ENCODE data around the gene DAND5.

The DAND5 gene

GRCh38 chr19:13008926-13009787 lies 39.8 kb downstream of the DAND5 start:
- no peak for DNase-seq (ENCODE audit: low spot score)

- no peak for DNase-seq (ENCODE audit: low spot score)
Measured at GRCh38 chr19:13010038-13010991, 40.9 kb downstream of the DAND5 start.

DNA sequence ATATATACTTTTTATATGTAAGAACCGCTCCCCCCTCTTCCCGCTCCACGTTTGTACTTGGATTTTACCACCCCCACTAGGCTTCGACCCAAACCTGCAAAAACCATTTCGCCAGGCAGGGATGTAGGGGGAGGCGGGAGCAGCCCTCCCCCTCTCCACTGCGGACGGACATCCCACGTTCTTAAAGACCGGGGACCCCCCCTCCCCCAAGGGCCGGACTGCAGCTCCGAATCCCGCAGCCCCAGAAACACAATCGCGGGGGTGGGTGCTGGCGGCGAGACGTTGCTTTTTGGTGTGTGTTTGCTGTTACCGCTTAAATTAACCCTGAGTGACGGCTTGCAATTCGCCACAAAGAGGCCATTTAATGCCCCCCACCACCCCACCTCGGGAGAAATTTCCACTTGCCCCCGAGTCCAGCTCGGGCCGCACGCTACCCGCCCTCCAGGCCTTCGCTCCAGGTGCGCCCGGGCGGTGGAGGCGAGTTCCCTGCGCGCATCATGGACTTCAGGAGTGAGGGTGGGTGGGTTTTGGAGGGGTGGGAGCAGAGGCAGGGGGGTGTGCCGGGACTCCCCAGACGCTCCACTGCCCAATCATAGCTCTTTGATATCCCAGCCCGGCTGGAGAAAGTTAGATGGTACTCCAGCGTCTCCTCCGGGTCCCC lies 41.7 kb downstream of the DAND5 start:
- no peak for DNase-seq (ENCODE audit: low spot score)

DNA sequence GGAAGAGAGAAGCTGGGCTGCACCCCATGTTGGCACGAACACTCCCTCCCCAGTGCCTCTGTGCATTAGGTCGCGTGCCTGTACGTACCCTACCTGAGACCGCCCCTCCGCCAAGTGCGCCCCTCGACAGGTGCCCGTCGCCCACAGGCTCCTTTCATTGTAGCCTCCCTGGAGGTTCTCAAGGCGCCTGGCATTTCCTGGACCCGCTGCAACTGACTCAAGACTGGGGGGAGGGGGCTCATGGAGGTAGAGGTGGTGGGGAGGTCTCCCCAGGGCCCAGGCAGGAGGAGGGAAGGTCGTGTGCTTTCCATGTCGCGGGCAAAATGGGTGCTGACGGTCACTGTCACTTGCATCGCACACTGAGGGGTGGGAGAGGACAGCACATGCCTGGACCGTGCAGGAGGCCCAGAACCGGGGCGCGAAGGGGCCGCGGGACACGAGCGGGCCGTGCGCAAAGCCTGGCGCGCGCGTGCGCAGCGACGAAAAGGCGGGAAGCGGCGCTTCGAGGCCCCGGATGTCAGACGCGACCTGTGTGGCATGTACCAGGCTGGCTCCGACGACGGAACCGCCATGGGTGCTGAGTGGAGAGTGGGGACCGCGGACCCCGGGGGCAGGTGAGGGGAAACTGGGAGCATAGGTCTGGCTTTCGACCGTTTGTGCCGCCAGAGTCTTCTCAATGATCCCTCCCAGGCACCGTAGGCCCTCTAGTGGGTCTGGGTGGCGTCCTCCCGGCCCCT lies 42.4 kb downstream of the DAND5 start:
- DNase-seq (ENCODE audit: low spot score): no peak

- DNase-seq (ENCODE audit: low spot score): no peak
Measured at GRCh38 chr19:13012390-13012689, 43.0 kb downstream of the DAND5 start.

DNA sequence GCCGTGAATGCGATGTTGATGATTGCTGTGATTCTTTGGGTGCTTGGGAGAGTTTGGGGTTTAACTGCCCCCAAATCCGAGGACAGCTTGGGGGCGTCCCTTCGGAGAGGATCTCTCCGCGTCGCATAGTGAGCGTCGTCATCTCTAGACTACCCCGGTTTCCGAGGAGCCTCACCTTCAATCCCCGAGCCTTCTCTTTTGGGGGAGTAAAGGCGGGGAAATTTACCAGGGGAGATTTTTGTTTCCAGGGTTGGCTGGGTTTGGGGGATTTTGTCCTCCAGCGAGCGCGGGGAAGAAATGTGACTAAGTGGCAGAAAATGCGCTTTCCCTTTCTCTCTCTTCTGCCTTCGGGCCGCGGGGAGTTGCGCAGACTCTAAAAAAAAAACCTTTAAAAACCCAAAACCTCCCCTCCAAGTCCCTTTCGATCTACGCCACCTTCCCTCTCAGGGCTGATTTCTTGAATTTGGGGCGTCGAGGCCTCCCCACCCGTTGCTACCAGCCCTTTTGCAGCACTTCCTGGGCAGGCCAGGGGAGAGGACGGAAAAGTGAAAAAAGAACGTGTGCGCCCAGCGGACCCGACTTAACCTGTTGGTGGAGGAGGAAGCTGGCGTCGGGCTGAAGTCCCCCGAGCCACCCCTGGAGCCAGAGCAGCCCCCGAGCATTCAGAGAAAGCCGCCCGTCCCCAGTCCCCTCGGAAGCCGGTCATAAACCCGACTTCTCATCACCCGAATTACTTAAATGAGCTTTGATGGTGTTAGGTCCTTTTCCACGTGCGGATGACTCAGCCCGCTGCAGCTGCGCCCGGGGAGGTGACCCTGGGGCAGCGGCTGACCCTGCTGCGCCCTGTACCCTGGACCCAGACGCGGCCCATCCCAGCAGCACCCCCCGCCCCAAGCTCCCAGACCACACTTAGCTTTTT lies 43.6 kb downstream of the DAND5 start:
- DNase-seq (ENCODE audit: low spot score): no peak

DNA sequence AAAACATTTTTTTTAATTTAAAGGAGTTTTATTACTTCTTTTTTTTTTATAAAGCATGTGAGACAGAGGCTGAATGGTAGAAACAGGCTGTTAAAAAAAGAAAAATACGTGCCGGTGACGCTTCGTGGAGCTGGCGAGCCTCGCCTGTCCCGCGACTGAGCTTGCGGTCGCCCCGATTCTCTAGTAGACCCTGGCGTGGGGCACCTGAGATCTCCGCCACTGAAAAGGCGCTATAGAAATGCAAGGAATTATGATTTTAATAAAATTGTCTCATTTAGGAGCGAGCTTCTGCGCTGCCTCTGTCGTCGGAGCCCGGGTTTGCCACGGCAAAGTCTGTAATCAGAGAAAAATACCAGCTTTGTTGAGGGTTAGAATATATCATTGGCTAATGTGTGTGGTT lies 44.3 kb downstream of the DAND5 start:
- no peak for DNase-seq (ENCODE audit: low spot score)

- DNase-seq (ENCODE audit: low spot score): no peak
Measured at GRCh38 chr19:13014101-13014920, 44.9 kb downstream of the DAND5 start.

DNA sequence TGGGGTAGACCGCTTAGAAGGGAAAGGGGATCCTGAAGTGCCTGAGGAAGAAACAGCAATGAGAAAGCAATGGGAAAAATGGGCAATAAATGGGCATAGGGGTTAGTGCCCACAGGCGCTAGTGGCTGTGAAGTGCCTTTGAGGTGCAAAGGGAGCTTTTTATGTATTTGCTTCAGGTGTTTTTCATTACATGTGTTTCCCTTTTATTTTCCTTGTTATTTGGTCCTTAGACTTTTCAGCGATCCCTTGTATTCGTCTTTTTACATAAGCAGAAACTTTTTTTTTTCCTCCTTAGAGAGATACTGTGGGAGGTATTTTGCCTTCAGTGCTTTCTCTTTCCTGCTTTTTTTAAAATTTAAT lies 45.5 kb downstream of the DAND5 start:
- DNase-seq (ENCODE audit: low spot score): no peak

DNA sequence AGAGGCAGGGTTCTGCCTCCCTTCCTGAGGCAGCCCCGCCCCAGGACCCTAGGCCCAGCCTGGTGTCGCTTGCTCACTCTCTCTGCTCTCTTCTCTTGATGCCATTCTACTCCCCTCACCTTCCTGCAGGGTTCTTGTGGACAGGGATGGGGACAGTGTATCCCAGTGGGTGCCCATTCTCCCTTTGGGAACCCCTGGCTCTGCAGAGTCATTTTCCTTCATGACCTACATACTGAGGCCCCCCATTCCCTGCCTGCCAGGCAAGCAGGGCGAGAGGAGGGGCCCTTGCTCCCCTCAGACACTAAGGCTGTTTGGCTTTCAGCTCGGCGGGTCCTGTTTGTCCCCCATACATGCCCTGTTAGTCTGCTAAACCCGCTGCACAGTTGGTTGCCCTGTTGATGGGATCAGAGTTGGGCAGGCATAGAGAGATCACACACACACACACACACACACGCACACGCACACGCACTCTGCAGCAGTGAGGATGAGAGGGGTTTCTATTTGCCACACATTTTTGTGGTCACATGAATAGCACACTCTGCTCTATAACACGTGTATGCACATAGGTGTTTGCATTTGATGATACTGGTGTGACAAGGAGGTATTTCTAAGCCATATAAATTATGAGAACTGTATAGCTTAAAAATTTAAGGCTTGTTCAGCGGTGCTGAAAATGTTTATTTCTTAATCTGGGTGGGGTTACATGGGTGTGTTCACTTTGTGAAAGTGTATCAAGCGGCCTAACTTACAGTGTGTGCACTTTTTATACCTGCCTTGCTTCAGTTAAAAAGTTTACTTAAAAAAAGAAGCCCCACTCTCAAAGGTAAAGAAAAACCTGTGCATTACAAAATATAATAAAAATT lies 46.2 kb downstream of the DAND5 start:
- no peak for DNase-seq (ENCODE audit: low spot score)

DNA sequence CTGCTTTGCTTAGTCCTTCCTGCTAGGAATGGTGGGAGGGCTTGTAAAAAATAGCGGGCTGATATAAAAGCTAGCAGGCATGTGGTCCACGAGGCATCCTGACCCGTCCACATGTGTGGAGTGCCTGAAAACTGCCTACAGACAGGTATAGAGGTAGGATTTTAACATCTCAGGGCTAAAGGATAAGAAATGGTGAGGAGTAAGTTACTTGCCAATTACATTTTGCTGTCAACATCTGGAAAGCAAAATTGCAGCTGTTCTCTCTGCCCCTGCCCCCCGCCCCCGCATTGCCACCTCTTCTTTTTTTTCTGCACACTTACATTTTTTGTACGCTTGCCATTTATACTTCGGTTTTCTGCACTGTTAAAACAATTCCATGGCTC lies 46.9 kb downstream of the DAND5 start:
- no peak for DNase-seq (ENCODE audit: low spot score)

- DNase-seq (ENCODE audit: low spot score): no peak
Measured at GRCh38 chr19:13016628-13017305, 47.4 kb downstream of the DAND5 start.

DNA sequence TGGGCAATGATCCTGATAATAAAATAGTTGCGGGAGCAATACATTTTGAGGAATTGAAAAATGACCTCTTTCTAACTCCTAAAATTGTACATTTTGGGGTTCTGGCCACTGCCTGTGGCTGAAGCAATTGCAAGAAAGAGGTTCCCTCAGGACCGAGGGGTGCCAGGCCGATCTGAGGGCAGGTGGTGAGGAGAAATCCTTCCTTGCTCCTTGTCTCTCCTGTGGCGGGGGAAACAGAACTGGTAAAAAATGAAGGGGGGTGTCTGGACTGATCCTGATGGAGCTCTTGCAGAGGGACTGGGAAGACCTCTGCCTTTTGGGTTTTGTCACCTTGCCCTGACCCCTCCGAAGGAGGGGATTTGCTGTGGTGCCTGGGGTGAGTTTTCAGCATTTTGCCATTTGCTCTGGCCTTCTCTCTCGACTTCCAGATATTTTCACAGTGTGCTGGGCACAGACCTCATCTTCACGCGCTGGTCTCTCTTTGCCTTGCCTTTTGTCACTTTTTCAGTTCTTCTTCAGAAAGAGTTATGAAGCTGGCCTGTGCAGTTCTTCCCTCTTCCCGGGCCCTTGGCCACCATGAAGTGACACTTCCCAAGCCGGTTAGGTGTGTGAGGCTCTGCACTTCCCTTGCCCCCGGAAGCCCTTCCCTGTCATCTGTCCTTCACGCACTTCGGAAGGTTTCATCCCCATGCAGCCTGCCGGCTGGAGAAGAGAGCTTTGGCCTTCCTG lies 48.1 kb downstream of the DAND5 start:
- no peak for DNase-seq (ENCODE audit: low spot score)

- DNase-seq (ENCODE audit: low spot score): no peak
Measured at GRCh38 chr19:13018035-13018914, 48.9 kb downstream of the DAND5 start.

GRCh38 chr19:13019332-13019731 lies 50.0 kb downstream of the DAND5 start:
- no peak for DNase-seq (ENCODE audit: low spot score)

DNA sequence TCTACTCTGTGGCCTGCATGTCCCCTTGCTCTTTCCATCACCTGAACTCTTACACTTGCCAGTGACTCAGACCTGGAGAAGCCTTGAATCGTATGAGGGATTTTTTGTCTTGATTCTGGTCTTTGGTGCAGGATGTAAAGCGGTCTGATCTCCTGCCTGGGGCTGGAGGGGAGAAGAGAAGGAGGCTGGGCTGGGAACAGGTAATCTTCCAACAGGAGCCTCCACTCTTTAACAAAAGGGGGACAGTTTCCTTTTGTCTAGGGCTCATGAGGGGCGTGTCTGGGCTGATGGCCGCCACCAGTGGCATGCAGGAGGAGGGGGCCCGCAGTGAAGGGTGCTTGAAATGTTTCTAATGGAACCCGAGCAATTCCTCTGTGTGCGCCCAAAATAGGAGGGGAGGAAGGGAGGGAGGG lies 50.6 kb downstream of the DAND5 start:
- no peak for DNase-seq (ENCODE audit: low spot score)

Measured in pons (tissue), 1 donor.